H9 (cell line): ENCODE results near the gene PEX14. TPM values are rescaled to one million over a fixed set of nuclear protein-coding genes. Genes with fewer than 3 reads are reported as not detected.

Source experiments
- DNase-seq: peaks from one replicate; pipeline ENCODE4 v3.0.0-alpha.2; 2017
- H2AFZ ChIP-seq: one replicate; pipeline ENCODE4 v1.6.1; 2013; ENCODE audit warnings: mild to moderate bottlenecking, low read length, control low read depth, moderate library complexity
- H2AK5ac ChIP-seq: 2 replicates; pipeline ENCODE4 v1.6.1; 2013; ENCODE audit warnings: low read length, control low read depth, mixed read lengths; ENCODE audit not compliant: insufficient read length
- H2BK120ac ChIP-seq: one replicate; pipeline ENCODE4 v1.6.1; 2013; ENCODE audit warnings: low read depth, mild to moderate bottlenecking, low read length, control low read depth, inconsistent platforms; ENCODE audit not compliant: poor library complexity, severe bottlenecking
- H2BK12ac ChIP-seq: 2 replicates; pipeline ENCODE4 v1.6.1; 2013; ENCODE audit warnings: low read length, control low read depth, mixed read lengths, low read depth; ENCODE audit not compliant: insufficient read length
- H2BK15ac ChIP-seq: 2 replicates; pipeline ENCODE4 v1.6.1; 2013; ENCODE audit warnings: low read depth, low read length, control low read depth
- H2BK20ac ChIP-seq: one replicate; pipeline ENCODE4 v1.6.1; 2013; ENCODE audit warnings: low read depth, mild to moderate bottlenecking, low read length, control low read depth, inconsistent platforms; ENCODE audit not compliant: poor library complexity, severe bottlenecking
- H2BK5ac ChIP-seq: 2 replicates; pipeline ENCODE4 v1.6.1; 2013; ENCODE audit warnings: low read length, control low read depth, mixed read lengths; ENCODE audit not compliant: insufficient read length
- H3K14ac ChIP-seq: 2 replicates; pipeline ENCODE4 v1.6.1; 2013; ENCODE audit warnings: low read length, control low read depth; ENCODE audit not compliant: insufficient read depth
- H3K18ac ChIP-seq: 2 replicates; pipeline ENCODE4 v1.6.1; 2013; ENCODE audit warnings: low read depth, mild to moderate bottlenecking, mixed read lengths, low read length, control low read depth; ENCODE audit not compliant: insufficient read length
- H3K23ac ChIP-seq: 2 replicates; pipeline ENCODE4 v1.6.1; 2013; ENCODE audit warnings: low read length, control low read depth, mixed read lengths, low read depth; ENCODE audit not compliant: insufficient read length
- H3K23me2 ChIP-seq: 2 replicates; pipeline ENCODE4 v1.6.1; 2013; ENCODE audit warnings: low read depth, mild to moderate bottlenecking, mixed read lengths, low read length, control low read depth; ENCODE audit not compliant: insufficient read length, poor library complexity, severe bottlenecking
- H3K27ac ChIP-seq: 2 replicates; pipeline ENCODE4 v1.5.1; 2013; ENCODE audit warnings: low read length, control low read depth, mixed read lengths, low read depth; ENCODE audit not compliant: insufficient read length
- H3K27me3 ChIP-seq: 2 replicates; pipeline ENCODE4 v1.6.1; 2013; ENCODE audit warnings: low read length, control low read depth, inconsistent platforms; ENCODE audit not compliant: insufficient read depth
- H3K4ac ChIP-seq: 2 replicates; pipeline ENCODE4 v1.6.1; 2013; ENCODE audit warnings: low read depth, mild to moderate bottlenecking, control low read depth, inconsistent platforms, low read length, moderate library complexity
- H3K4me1 ChIP-seq: 2 replicates; pipeline ENCODE4 v1.6.1; 2013; ENCODE audit warnings: low read length, control low read depth, inconsistent platforms; ENCODE audit not compliant: insufficient read depth
- H3K4me2 ChIP-seq: 2 replicates; pipeline ENCODE4 v1.6.1; 2013; ENCODE audit warnings: low read length, control low read depth, mixed read lengths; ENCODE audit not compliant: insufficient read length, insufficient read depth
- H3K56ac ChIP-seq: 2 replicates; pipeline ENCODE4 v1.6.1; 2013; ENCODE audit warnings: low read depth, mild to moderate bottlenecking, mixed read lengths, low read length, control low read depth; ENCODE audit not compliant: insufficient read length
- H3K79me1 ChIP-seq: 2 replicates; pipeline ENCODE4 v1.6.1; 2013; ENCODE audit warnings: low read depth, mild to moderate bottlenecking, moderate library complexity, low read length, control low read depth, inconsistent platforms; ENCODE audit not compliant: insufficient read depth, poor library complexity, severe bottlenecking
- H3K79me2 ChIP-seq: 2 replicates; pipeline ENCODE4 v1.6.1; 2013; ENCODE audit warnings: low read length, control low read depth, inconsistent platforms; ENCODE audit not compliant: insufficient read depth
- H3K9ac ChIP-seq: 2 replicates; pipeline ENCODE4 v1.6.1; 2013; ENCODE audit warnings: low read length, control low read depth, mixed read lengths; ENCODE audit not compliant: insufficient read length; ENCODE audit errors: extremely low read depth
- H3K9me3 ChIP-seq: one replicate; pipeline ENCODE4 v1.6.1; 2013; ENCODE audit warnings: low read depth, low read length, inconsistent platforms; ENCODE audit not compliant: control insufficient read depth
- H3T11ph ChIP-seq: one replicate; pipeline ENCODE4 v1.6.1; 2013; ENCODE audit warnings: mild to moderate bottlenecking, low read length, control low read depth, inconsistent platforms
- H4K20me1 ChIP-seq: one replicate; pipeline ENCODE4 v1.6.1; 2013; ENCODE audit not compliant: control insufficient read depth, insufficient read length, insufficient read depth
- H4K5ac ChIP-seq: 2 replicates; pipeline ENCODE4 v1.6.1; 2013; ENCODE audit warnings: low read depth, mild to moderate bottlenecking, mixed read lengths, low read length, control low read depth; ENCODE audit not compliant: insufficient read length
- H4K8ac ChIP-seq: replicated peaks from 2 replicates; pipeline ENCODE4 v1.6.1; 2013; ENCODE audit warnings: low read length, control low read depth, mixed read lengths, low read depth; ENCODE audit not compliant: insufficient read length
- H4K91ac ChIP-seq: 2 replicates; pipeline ENCODE4 v1.6.1; 2013; ENCODE audit warnings: low read depth, mild to moderate bottlenecking, moderate library complexity, mixed read lengths, low read length, control low read depth; ENCODE audit not compliant: insufficient read length
- H3K27ac Mint-ChIP-seq, 3 experiments: 2 replicates in 2 of 3; 3 replicates in 1 of 3; pipeline ENCODE4 v1.8.0; 2020 to 2021; ENCODE audit warnings: mixed read lengths in 3 of 3, mild to moderate bottlenecking in 1 of 3, moderate library complexity in 1 of 3
- H3K27me3 Mint-ChIP-seq: 2 replicates; pipeline ENCODE4 v1.8.0; 2021; ENCODE audit warnings: low read depth, mild to moderate bottlenecking, moderate library complexity, mixed read lengths
- H3K36me3 Mint-ChIP-seq, 3 experiments: 2 replicates in 2 of 3; 3 replicates in 1 of 3; pipeline ENCODE4 v1.8.0; 2020 to 2021; ENCODE audit warnings: low read depth in 3 of 3, mixed read lengths in 3 of 3; ENCODE audit not compliant: insufficient read depth in 1 of 3
- H3K4me1 Mint-ChIP-seq, 2 experiments: 2 replicates each; pipeline ENCODE4 v1.8.0; 2020; ENCODE audit warnings: mixed read lengths in 2 of 2
- H3K4me3 Mint-ChIP-seq, 2 experiments: 2 replicates in 1 of 2; 3 replicates in 1 of 2; pipeline ENCODE4 v1.8.0; 2020 to 2021; ENCODE audit warnings: mild to moderate bottlenecking in 2 of 2, mixed read lengths in 2 of 2, moderate library complexity in 1 of 2
- H3K9me3 Mint-ChIP-seq, 2 experiments: 2 replicates in 1 of 2; 3 replicates in 1 of 2; pipeline ENCODE4 v1.8.0; 2020; ENCODE audit warnings: mild to moderate bottlenecking in 2 of 2, mixed read lengths in 2 of 2, moderate library complexity in 1 of 2
- WGBS: extraction: QIAGEN DNeasy Blood & Tissue Kit; methylation state at CpG from one replicate; pipeline ENCODE4 v1.1.7; 2013; ENCODE audit warnings: missing lambda C conversion rate, low lambda C conversion rate, mixed read lengths; ENCODE audit not compliant: insufficient read length; ENCODE audit errors: extremely low coverage; 5-methylcytosine and 5-hydroxymethylcytosine counted together
- total RNA-seq: library from RNA; stranded (reverse); gene quantifications from 2 replicates; pipeline ENCODE4 v1.2.1, GENCODE V29; 2021
- TF ChIP-seq, protein P1 (sequence below): fragments of 200-600 bp; sonication (generic); conservative IDR thresholded peaks from 3 replicates; pipeline ENCODE4 v1.8.0; 2021; ENCODE audit warnings: antibody characterized with exemption, mild to moderate bottlenecking

PEX14 gene
- total RNA-seq, 1 experiment from 2014 or later, result 23.9 TPM

DNA sequence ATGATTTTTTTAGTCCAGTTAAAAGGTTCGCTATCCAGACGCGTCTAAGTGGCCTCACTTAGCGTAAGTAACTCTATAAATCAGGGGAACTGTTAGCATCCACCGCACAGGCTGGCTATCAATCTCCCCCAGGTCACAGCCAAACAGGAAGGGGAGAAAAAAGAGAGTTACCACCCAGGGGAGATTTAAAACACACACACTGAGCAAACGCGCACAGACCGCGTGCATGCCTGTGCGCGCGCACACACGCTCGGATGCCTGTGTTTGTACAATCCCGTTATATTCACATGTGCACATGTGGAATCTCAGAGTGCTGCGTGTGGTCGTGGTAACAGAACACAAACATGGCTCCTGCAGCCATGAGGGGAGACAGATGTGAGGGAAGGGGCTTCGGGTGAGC, 196.3 kb downstream of the PEX14 start:
- H3K18ac ChIP-seq, result no peak overlapping the region
- H3K9ac ChIP-seq, result no peak overlapping the region
- TF ChIP-seq, protein P1, sequence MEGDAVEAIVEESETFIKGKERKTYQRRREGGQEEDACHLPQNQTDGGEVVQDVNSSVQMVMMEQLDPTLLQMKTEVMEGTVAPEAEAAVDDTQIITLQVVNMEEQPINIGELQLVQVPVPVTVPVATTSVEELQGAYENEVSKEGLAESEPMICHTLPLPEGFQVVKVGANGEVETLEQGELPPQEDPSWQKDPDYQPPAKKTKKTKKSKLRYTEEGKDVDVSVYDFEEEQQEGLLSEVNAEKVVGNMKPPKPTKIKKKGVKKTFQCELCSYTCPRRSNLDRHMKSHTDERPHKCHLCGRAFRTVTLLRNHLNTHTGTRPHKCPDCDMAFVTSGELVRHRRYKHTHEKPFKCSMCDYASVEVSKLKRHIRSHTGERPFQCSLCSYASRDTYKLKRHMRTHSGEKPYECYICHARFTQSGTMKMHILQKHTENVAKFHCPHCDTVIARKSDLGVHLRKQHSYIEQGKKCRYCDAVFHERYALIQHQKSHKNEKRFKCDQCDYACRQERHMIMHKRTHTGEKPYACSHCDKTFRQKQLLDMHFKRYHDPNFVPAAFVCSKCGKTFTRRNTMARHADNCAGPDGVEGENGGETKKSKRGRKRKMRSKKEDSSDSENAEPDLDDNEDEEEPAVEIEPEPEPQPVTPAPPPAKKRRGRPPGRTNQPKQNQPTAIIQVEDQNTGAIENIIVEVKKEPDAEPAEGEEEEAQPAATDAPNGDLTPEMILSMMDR, result no peak
- H3K23me2 ChIP-seq, result no peaks in the 10 kb centered on the region
- no peak overlapping the region for H3K27ac ChIP-seq
- no peak overlapping the region for H2BK15ac ChIP-seq
- Mint-ChIP-seq H3K4me3 (no peak overlapping the region; a peak in 1 of 5 replicates), H3K9me3 (no peaks in the 10 kb centered on the region), H3K4me1 (peaks cover 4 to 26% of the 10 kb centered on the region in 2 experiments), H3K27ac (peak overlapping the region in 2 of 3 experiments; percentile 50 to 91; a peak in 2 of 7 replicates), H3K36me3 (no peaks in the 10 kb centered on the region; a peak in 1 of 7 replicates), H3K27me3 (no peaks in the 10 kb centered on the region)
- H3K14ac ChIP-seq, result no peak overlapping the region
- no peaks in the 10 kb centered on the region for H3K79me2 ChIP-seq
- H2BK5ac ChIP-seq, result no peak overlapping the region
- H3K9me3 ChIP-seq, result no peaks in the 10 kb centered on the region
- H3K56ac ChIP-seq, result no peak overlapping the region
- H3K4ac ChIP-seq, result no peak overlapping the region
- no peaks in the 10 kb centered on the region; the same call in 1 of the 2 replicates for H3K4me1 ChIP-seq
- no peak overlapping the region for H3K23ac ChIP-seq
- H2AFZ ChIP-seq, result no peak overlapping the region
- H2BK12ac ChIP-seq, result no peak overlapping the region
- no peak overlapping the region for H3T11ph ChIP-seq
- H2BK20ac ChIP-seq, result no peak overlapping the region
- H4K5ac ChIP-seq, result no peak overlapping the region
- H3K79me1 ChIP-seq, result no peaks in the 10 kb centered on the region
- no peak overlapping the region for H4K91ac ChIP-seq
- no peak overlapping the region for H2AK5ac ChIP-seq
- no CpG with 5 or more reads among the region's 18 CpGs for WGBS
- H3K27me3 ChIP-seq, result no peaks in the 10 kb centered on the region
- H4K8ac ChIP-seq, result no peak overlapping the region
- no peak overlapping the region for H3K4me2 ChIP-seq
- DNase-seq, result no peak
- no peak overlapping the region for H2BK120ac ChIP-seq
- no peaks in the 10 kb centered on the region for H4K20me1 ChIP-seq
